ENCODE measurements around the gene SHKBP1.
A peak's percentile ranks its signal among the peaks of the same experiment; 100 is the strongest.

Gene SHKBP1

DNA sequence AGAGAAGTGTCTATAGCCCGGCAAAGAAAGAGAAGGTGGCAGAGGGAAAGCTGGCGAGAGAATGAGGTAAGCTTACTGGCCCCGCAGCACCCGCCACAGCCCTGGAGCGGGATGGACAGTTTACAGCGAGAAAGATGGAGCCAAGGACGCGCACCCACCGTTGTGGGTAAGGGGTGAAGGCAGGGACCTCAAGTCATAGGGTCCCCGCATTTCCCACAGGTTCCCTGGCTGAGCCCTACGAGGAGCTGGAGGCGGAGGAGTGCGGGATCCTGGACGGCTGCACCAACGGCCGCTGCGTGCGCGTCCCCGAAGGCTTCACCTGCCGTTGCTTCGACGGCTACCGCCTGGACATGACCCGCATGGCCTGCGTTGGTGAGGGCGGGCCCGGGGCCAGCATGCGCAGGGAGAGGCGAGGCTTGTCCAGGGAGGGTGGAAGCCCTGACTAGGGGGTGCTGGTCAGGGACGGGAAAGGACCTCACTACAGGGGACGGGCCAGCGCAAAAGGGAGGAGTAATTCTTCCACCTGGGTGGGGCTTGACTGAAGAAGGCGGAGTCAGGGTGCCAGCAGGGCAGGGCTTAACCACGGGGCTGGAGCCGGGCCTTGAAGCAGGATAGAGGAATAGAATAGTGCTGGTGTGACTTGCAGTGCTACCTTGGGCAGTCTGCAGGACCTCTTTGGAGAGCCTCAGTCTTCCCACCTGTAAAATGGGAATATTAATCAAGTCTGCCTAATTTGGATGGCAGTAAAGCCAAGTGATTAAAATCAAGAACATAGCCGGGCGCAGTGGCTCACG lies 51.0 kb downstream of the SHKBP1 start (continued):
- TF ChIP-seq, protein P1, sequence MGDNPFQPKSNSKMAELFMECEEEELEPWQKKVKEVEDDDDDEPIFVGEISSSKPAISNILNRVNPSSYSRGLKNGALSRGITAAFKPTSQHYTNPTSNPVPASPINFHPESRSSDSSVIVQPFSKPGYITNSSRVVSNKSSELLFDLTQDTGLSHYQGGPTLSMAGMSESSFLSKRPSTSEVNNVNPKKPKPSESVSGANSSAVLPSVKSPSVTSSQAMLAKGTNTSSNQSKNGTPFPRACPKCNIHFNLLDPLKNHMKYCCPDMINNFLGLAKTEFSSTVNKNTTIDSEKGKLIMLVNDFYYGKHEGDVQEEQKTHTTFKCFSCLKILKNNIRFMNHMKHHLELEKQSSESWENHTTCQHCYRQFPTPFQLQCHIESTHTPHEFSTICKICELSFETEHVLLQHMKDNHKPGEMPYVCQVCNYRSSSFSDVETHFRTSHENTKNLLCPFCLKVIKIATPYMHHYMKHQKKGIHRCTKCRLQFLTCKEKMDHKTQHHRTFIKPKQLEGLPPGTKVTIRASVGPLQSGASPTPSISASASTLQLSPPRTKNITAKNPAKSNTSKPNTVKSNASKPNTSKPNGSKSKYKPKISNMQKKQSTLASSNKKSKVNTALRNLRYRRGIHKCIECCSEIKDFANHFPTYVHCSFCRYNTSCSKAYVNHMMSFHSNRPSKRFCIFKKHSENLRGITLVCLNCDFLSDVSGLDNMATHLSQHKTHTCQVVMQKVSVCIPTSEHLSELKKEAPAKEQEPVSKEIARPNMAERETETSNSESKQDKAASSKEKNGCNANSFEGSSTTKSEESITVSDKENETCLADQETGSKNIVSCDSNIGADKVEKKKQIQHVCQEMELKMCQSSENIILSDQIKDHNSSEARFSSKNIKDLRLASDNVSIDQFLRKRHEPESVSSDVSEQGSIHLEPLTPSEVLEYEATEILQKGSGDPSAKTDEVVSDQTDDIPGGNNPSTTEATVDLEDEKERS (tag by site-specific recombination; IDR thresholded peaks at IDR 0.05): 0 out of 2 replicates have a peak, but pooled peaks have one; percentile 42
- TF ChIP-seq SALL2 (tag by site-specific recombination; IDR thresholded peaks at IDR 0.05; ENCODE audit: borderline replicate concordance): no peak
- no peak for TF ChIP-seq WT1 (tag by site-specific recombination; IDR thresholded peaks at IDR 0.05)
- TF ChIP-seq PRDM1 (tag by site-specific recombination; IDR thresholded peaks at IDR 0.05): peak; percentile 87
- TF ChIP-seq ZNF664 (tag by site-specific recombination; IDR thresholded peaks at IDR 0.05): no peak
- TF ChIP-seq ZNF266 (tag by site-specific recombination; IDR thresholded peaks at IDR 0.05; ENCODE audit: low read depth): no peak
- peak; percentile 59; the same call in 1 of the 2 replicates for TF ChIP-seq KLF8 (tag by site-specific recombination; IDR thresholded peaks at IDR 0.05)
- no peak for TF ChIP-seq ZNF600 (tag by site-specific recombination; IDR thresholded peaks at IDR 0.05)
- TF ChIP-seq, protein P2, sequence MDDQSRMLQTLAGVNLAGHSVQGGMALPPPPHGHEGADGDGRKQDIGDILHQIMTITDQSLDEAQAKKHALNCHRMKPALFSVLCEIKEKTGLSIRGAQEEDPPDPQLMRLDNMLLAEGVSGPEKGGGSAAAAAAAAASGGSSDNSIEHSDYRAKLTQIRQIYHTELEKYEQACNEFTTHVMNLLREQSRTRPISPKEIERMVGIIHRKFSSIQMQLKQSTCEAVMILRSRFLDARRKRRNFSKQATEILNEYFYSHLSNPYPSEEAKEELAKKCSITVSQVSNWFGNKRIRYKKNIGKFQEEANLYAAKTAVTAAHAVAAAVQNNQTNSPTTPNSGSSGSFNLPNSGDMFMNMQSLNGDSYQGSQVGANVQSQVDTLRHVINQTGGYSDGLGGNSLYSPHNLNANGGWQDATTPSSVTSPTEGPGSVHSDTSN (CRISPR knock-in tag; IDR thresholded peaks at IDR 0.05): no peak
- TF ChIP-seq, protein P3, sequence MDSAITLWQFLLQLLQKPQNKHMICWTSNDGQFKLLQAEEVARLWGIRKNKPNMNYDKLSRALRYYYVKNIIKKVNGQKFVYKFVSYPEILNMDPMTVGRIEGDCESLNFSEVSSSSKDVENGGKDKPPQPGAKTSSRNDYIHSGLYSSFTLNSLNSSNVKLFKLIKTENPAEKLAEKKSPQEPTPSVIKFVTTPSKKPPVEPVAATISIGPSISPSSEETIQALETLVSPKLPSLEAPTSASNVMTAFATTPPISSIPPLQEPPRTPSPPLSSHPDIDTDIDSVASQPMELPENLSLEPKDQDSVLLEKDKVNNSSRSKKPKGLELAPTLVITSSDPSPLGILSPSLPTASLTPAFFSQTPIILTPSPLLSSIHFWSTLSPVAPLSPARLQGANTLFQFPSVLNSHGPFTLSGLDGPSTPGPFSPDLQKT (IDR thresholded peaks at IDR 0.05; ENCODE audit: borderline replicate concordance, low read depth, low read length): no peak
- no peak for TF ChIP-seq ZNF623 (tag by site-specific recombination; IDR thresholded peaks at IDR 0.05)
- TF ChIP-seq ZNF2 (tag by site-specific recombination; IDR thresholded peaks at IDR 0.05): no peak
- TF ChIP-seq KLF1 (tag by site-specific recombination; IDR thresholded peaks at IDR 0.05): peak; percentile 77
- 0 out of 2 replicates have a peak, but pooled peaks have one; percentile 13 for TF ChIP-seq ZBTB48 (tag by site-specific recombination; IDR thresholded peaks at IDR 0.05)
- no peak; the same call in 1 of the 2 replicates for TF ChIP-seq GLIS2 (tag by site-specific recombination; IDR thresholded peaks at IDR 0.05)
- no peak for TF ChIP-seq ZNF707 (tag by site-specific recombination; IDR thresholded peaks at IDR 0.05)
- TF ChIP-seq SP2 (tag by site-specific recombination; IDR thresholded peaks at IDR 0.05): no peak

DNA sequence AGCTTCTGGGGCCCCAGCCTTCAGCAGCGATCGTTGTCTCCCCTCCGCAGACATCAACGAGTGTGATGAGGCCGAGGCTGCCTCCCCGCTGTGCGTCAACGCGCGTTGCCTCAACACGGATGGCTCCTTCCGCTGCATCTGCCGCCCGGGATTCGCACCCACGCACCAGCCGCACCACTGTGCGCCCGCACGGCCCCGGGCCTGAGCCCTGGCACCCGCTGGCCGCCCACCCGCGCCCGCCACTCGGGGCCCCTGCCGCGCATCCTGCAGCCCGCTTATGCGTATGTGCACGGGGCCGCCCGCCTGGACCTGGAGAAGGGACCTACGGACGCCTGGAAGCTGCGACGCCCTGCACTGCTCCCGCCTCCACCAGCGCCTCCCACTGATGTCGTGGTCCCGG lies 52.7 kb downstream of the SHKBP1 start:
- no peak overlapping the region for H3K4me3 ChIP-seq (ENCODE audit: low read depth, low read length)
- CTCF ChIA-PET: interaction anchor here (0.6 to 11.7 kb wide), 2 partner anchors 27 to 80 kb away, joined by 3 to 470 read pairs; partner anchors contain the start of gene LTBP4
- H3K4me1 ChIP-seq (ENCODE audit: control insufficient read depth, insufficient read depth, low read length): 0 out of 2 replicates have a peak, but pooled peaks cover under 1% of the 10 kb centered on the region
- 0 out of 2 replicates have a peak overlapping the region, but pooled peaks have one; percentile 22 for H3K27ac ChIP-seq (ENCODE audit: extremely low read depth, low read depth, low read length)
- no peaks in the 10 kb centered on the region for H3K9me3 ChIP-seq (ENCODE audit: control insufficient read depth, insufficient read depth, low read depth, low read length)
- POLR2A ChIA-PET: no interaction called here
- peaks cover 0 to 6% of the 10 kb centered on the region in 2 experiments; a peak in 2 of 3 replicates for H3K36me3 ChIP-seq (ENCODE audit: control insufficient read depth in 2 of 2, insufficient read depth in 1 of 2, low read length in 2 of 2)
- TF ChIP-seq, protein P4, sequence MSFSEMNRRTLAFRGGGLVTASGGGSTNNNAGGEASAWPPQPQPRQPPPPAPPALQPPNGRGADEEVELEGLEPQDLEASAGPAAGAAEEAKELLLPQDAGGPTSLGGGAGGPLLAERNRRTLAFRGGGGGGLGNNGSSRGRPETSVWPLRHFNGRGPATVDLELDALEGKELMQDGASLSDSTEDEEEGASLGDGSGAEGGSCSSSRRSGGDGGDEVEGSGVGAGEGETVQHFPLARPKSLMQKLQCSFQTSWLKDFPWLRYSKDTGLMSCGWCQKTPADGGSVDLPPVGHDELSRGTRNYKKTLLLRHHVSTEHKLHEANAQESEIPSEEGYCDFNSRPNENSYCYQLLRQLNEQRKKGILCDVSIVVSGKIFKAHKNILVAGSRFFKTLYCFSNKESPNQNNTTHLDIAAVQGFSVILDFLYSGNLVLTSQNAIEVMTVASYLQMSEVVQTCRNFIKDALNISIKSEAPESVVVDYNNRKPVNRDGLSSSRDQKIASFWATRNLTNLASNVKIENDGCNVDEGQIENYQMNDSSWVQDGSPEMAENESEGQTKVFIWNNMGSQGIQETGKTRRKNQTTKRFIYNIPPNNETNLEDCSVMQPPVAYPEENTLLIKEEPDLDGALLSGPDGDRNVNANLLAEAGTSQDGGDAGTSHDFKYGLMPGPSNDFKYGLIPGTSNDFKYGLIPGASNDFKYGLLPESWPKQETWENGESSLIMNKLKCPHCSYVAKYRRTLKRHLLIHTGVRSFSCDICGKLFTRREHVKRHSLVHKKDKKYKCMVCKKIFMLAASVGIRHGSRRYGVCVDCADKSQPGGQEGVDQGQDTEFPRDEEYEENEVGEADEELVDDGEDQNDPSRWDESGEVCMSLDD (tag by site-specific recombination; IDR thresholded peaks at IDR 0.05): no peak
- TF ChIP-seq ZNF514 (tag by site-specific recombination; IDR thresholded peaks at IDR 0.05): no peak
- no peak for TF ChIP-seq ZNF157 (tag by site-specific recombination; IDR thresholded peaks at IDR 0.05)
- no peak for TF ChIP-seq ZFP41 (tag by site-specific recombination; IDR thresholded peaks at IDR 0.05; ENCODE audit: borderline replicate concordance)
- TF ChIP-seq, protein P5, sequence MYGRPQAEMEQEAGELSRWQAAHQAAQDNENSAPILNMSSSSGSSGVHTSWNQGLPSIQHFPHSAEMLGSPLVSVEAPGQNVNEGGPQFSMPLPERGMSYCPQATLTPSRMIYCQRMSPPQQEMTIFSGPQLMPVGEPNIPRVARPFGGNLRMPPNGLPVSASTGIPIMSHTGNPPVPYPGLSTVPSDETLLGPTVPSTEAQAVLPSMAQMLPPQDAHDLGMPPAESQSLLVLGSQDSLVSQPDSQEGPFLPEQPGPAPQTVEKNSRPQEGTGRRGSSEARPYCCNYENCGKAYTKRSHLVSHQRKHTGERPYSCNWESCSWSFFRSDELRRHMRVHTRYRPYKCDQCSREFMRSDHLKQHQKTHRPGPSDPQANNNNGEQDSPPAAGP (tag by site-specific recombination; IDR thresholded peaks at IDR 0.05): no peak
- TF ChIP-seq FEZF1 (tag by site-specific recombination; IDR thresholded peaks at IDR 0.05): no peak
- no peak for TF ChIP-seq TRIM28 (IDR thresholded peaks at IDR 0.05; ENCODE audit: borderline replicate concordance, low read length)
- no peak for TF ChIP-seq ZNF394 (tag by site-specific recombination; IDR thresholded peaks at IDR 0.05; ENCODE audit: borderline replicate concordance)
- TF ChIP-seq ZNF777 (tag by site-specific recombination; IDR thresholded peaks at IDR 0.05; ENCODE audit: borderline replicate concordance): no peak
- TF ChIP-seq WT1 (tag by site-specific recombination; IDR thresholded peaks at IDR 0.05): no peak
